OCI-LY1 (cell line): ENCODE measurements around the gene LIPH.

Experiments used
- H2AFZ ChIP-seq: fragments of 200-600 bp; sonication (generic), shearing (Covaris generic); 2 replicates; pipeline ENCODE4 v1.6.0; 2014; ENCODE audit warnings: antibody characterized with exemption, mild to moderate bottlenecking, low read length
- H3F3A ChIP-seq: fragments of 200-600 bp; sonication (generic), shearing (Covaris generic); 2 replicates; pipeline ENCODE4 v1.6.0; 2014; ENCODE audit warnings: mild to moderate bottlenecking, antibody characterized with exemption, low read length, moderate library complexity; ENCODE audit not compliant: insufficient read depth
- H3K27ac ChIP-seq: fragments of 200-600 bp; sonication (generic); 2 replicates; pipeline ENCODE4 v1.5.1; 2014; ENCODE audit warnings: low read length, mixed run types, mild to moderate bottlenecking, low read depth; ENCODE audit not compliant: poor library complexity, severe bottlenecking
- H3K27me3 ChIP-seq: fragments of 200-600 bp; sonication (generic); 2 replicates; pipeline ENCODE4 v1.6.0; 2014; ENCODE audit warnings: antibody characterized with exemption, mild to moderate bottlenecking, low read length, moderate library complexity; ENCODE audit not compliant: insufficient read depth
- H3K36me3 ChIP-seq: fragments of 200-600 bp; sonication (generic); 2 replicates; pipeline ENCODE4 v1.6.1; 2014; ENCODE audit warnings: mild to moderate bottlenecking, antibody characterized with exemption, low read length, moderate library complexity, mixed read lengths; ENCODE audit not compliant: insufficient read depth
- H3K4me1 ChIP-seq: fragments of 200-600 bp; sonication (generic); 2 replicates; pipeline ENCODE4 v1.5.1; 2014; ENCODE audit warnings: mild to moderate bottlenecking, low read length, moderate library complexity; ENCODE audit not compliant: insufficient read depth, severe bottlenecking
- H3K4me2 ChIP-seq: fragments of 200-600 bp; sonication (generic), shearing (Covaris generic); 2 replicates; pipeline ENCODE4 v1.6.1; 2014; ENCODE audit warnings: low read length
- H3K4me3 ChIP-seq: fragments of 200-600 bp; sonication (generic); 2 replicates; pipeline ENCODE4 v1.5.1; 2014; ENCODE audit warnings: low read length, low read depth, mild to moderate bottlenecking, mixed read lengths; ENCODE audit not compliant: poor library complexity, severe bottlenecking
- H3K79me2 ChIP-seq: fragments of 200-600 bp; shearing (Covaris generic); 2 replicates; pipeline ENCODE4 v1.6.1; 2016; ENCODE audit warnings: mixed run types, low read length, mixed read lengths; ENCODE audit not compliant: insufficient read depth
- H3K9ac ChIP-seq: fragments of 200-600 bp; sonication (generic), shearing (Covaris generic); 2 replicates; pipeline ENCODE4 v1.6.1; 2014; ENCODE audit warnings: mild to moderate bottlenecking, low read length, mixed read lengths
- H3K9me2 ChIP-seq: fragments of 200-600 bp; sonication (generic), shearing (Covaris generic); 2 replicates; pipeline ENCODE4 v1.6.1; 2014; ENCODE audit warnings: low read depth, mild to moderate bottlenecking, low read length, mixed read lengths
- H3K9me3 ChIP-seq: fragments of 200-600 bp; shearing (Covaris generic); 2 replicates; pipeline ENCODE4 v1.6.1; 2014; ENCODE audit warnings: low read length, mixed read lengths
- H4K20me1 ChIP-seq: fragments of 200-600 bp; sonication (generic), shearing (Covaris generic); 2 replicates; pipeline ENCODE4 v1.6.0; 2016; ENCODE audit warnings: mild to moderate bottlenecking, low read length; ENCODE audit not compliant: insufficient read depth
- CTCF ChIP-seq: fragments of 200-600 bp; sonication (generic), shearing (Covaris generic); IDR thresholded peaks from 2 replicates; pipeline ENCODE4 v1.5.1; 2017; ENCODE audit warnings: mild to moderate bottlenecking, antibody characterized with exemption, low read length, moderate library complexity, mixed read lengths
- EZH2 ChIP-seq: fragments of 200-600 bp; sonication (generic), shearing (Covaris generic); IDR thresholded peaks from 2 replicates; pipeline ENCODE4 v1.8.0; 2017; ENCODE audit warnings: borderline replicate concordance, mixed run types, mild to moderate bottlenecking, antibody characterized with exemption, low read length, moderate library complexity, mixed read lengths

The LIPH gene

GRCh38 chr3:185503521-185503920 lies 48.9 kb downstream of the LIPH start:
- H3K79me2 ChIP-seq = no peaks in the 10 kb centered on the region
- no peak overlapping the region for H3K4me2 ChIP-seq
- TF ChIP-seq EZH2 (no peak), CTCF (no peak)
- H3F3A ChIP-seq = no peaks in the 10 kb centered on the region
- no peaks in the 10 kb centered on the region for H4K20me1 ChIP-seq
- H3K4me3 ChIP-seq = no peak overlapping the region
- no peaks in the 10 kb centered on the region for H3K36me3 ChIP-seq
- H3K27me3 ChIP-seq = no peaks in the 10 kb centered on the region
- no peaks in the 10 kb centered on the region for H3K9me3 ChIP-seq
- H3K27ac ChIP-seq = no peak overlapping the region
- no peaks in the 10 kb centered on the region for H3K4me1 ChIP-seq
- H3K9me2 ChIP-seq = no peaks in the 10 kb centered on the region
- no peak overlapping the region for H2AFZ ChIP-seq
- no peak overlapping the region for H3K9ac ChIP-seq

GRCh38 chr3:185502987-185503386 lies 49.4 kb downstream of the LIPH start:
- no peaks in the 10 kb centered on the region for H4K20me1 ChIP-seq
- H3K9me3 ChIP-seq = no peaks in the 10 kb centered on the region
- no peaks in the 10 kb centered on the region for H3F3A ChIP-seq
- H3K4me2 ChIP-seq = no peak overlapping the region
- no peak overlapping the region for H2AFZ ChIP-seq
- H3K4me1 ChIP-seq = peaks cover 2% of the 10 kb centered on the region
- no peak overlapping the region for H3K9ac ChIP-seq
- no peaks in the 10 kb centered on the region for H3K36me3 ChIP-seq
- no peak overlapping the region for H3K27ac ChIP-seq
- H3K79me2 ChIP-seq = 0 out of 2 replicates have a peak, but pooled peaks cover 1% of the 10 kb centered on the region
- H3K4me3 ChIP-seq = no peak overlapping the region
- TF ChIP-seq EZH2 (no peak), CTCF (no peak)
- no peaks in the 10 kb centered on the region for H3K9me2 ChIP-seq
- H3K27me3 ChIP-seq = no peaks in the 10 kb centered on the region

- Histone ChIP-seq H4K20me1 (no peaks in the 10 kb centered on the region), H3K4me2 (peak within 1 kb of the TSS; percentile 61), H3K79me2 (0 out of 2 replicates have a peak, but pooled peaks cover 6% of the 10 kb centered on the region), H2AFZ (peak within 1 kb of the TSS; percentile 77), H3K9me3 (no peaks in the 10 kb centered on the region), H3K27me3 (no peaks in the 10 kb centered on the region), H3K4me3 (peak within 1 kb of the TSS; percentile 71), H3K9me2 (no peaks in the 10 kb centered on the region), H3K36me3 (peaks cover 29% of the 10 kb centered on the region), H3K9ac (peak within 1 kb of the TSS; percentile 76), H3K4me1 (peaks cover 12% of the 10 kb centered on the region), H3F3A (no peaks in the 10 kb centered on the region), H3K27ac (peak within 1 kb of the TSS; percentile 37)
- no peak for TF ChIP-seq CTCF
- no peak for TF ChIP-seq EZH2
Measured at GRCh38 chr3:185498503-185499396, 53.6 kb downstream of the LIPH start, which contains the start of gene TMEM41A. Gene TMEM41A (minus strand): TSS chr3:185499035. CDS start chr3:185498961, 74 bp downstream.
